ENCODE data around the gene ZFP36.

Gene ZFP36

GRCh38 chr19:39424934-39425333 is 18.3 kb downstream of the ZFP36 start:
- Histone ChIP-seq H3K27ac (no peak overlapping the region), H3K9me3 (no peaks in the 10 kb centered on the region), H3K36me3 (no peaks in the 10 kb centered on the region), H3K4me3 (ENCODE audit: low read depth in 1 of 2, low read length in 1 of 2) (no peak overlapping the region), H3K4me1 (ENCODE audit: control insufficient read depth in 1 of 2, insufficient read depth in 1 of 2, low read depth in 1 of 2, low read length in 1 of 2) (no peaks in the 10 kb centered on the region), H3K27me3 (peaks cover 14% of the 10 kb centered on the region)
- TF ChIP-seq CTCF (IDR thresholded peaks at IDR 0.05) = no peak

- H3K9me3 ChIP-seq = no peaks in the 10 kb centered on the region
- peaks cover 14% of the 10 kb centered on the region for H3K27me3 ChIP-seq
- TF ChIP-seq CTCF (IDR thresholded peaks at IDR 0.05) = no peak
- H3K4me1 ChIP-seq (ENCODE audit: control insufficient read depth in 1 of 2, insufficient read depth in 1 of 2, low read depth in 1 of 2, low read length in 1 of 2) = peaks cover 0 to 6% of the 10 kb centered on the region in 2 experiments
- H3K36me3 ChIP-seq = no peaks in the 10 kb centered on the region
- no peak overlapping the region for H3K27ac ChIP-seq
- H3K4me3 ChIP-seq (ENCODE audit: low read depth in 1 of 2, low read length in 1 of 2) = no peak overlapping the region
Measured at GRCh38 chr19:39425744-39426143, 19.1 kb downstream of the ZFP36 start.

- Histone ChIP-seq H3K4me3 (ENCODE audit: low read depth in 1 of 2, low read length in 1 of 2) (no peak overlapping the region), H3K4me1 (ENCODE audit: control insufficient read depth in 1 of 2, insufficient read depth in 1 of 2, low read depth in 1 of 2, low read length in 1 of 2) (peaks cover 0 to 10% of the 10 kb centered on the region in 2 experiments), H3K36me3 (no peaks in the 10 kb centered on the region), H3K27ac (no peak overlapping the region), H3K27me3 (peaks cover 14% of the 10 kb centered on the region), H3K9me3 (no peaks in the 10 kb centered on the region)
- TF ChIP-seq CTCF (IDR thresholded peaks at IDR 0.05) = no peak
Measured at GRCh38 chr19:39426170-39426569, 19.5 kb downstream of the ZFP36 start.

GRCh38 chr19:39427707-39428106 is 21.1 kb downstream of the ZFP36 start:
- Histone ChIP-seq H3K4me1 (ENCODE audit: control insufficient read depth in 1 of 2, insufficient read depth in 1 of 2, low read depth in 1 of 2, low read length in 1 of 2) (peaks cover 0 to 12% of the 10 kb centered on the region in 2 experiments), H3K27me3 (peaks cover 14% of the 10 kb centered on the region), H3K27ac (no peak overlapping the region), H3K36me3 (peaks cover 5% of the 10 kb centered on the region), H3K9me3 (no peaks in the 10 kb centered on the region), H3K4me3 (ENCODE audit: low read depth in 1 of 2, low read length in 1 of 2) (no peak overlapping the region)
- TF ChIP-seq CTCF (IDR thresholded peaks at IDR 0.05) = no peak

GRCh38 chr19:39428283-39429112 is 21.9 kb downstream of the ZFP36 start:
- Histone ChIP-seq H3K4me1 (ENCODE audit: control insufficient read depth in 1 of 2, insufficient read depth in 1 of 2, low read depth in 1 of 2, low read length in 1 of 2) (peaks cover 0 to 12% of the 10 kb centered on the region in 2 experiments), H3K9me3 (no peaks in the 10 kb centered on the region), H3K27me3 (peaks cover 14% of the 10 kb centered on the region), H3K36me3 (peaks cover 13% of the 10 kb centered on the region), H3K4me3 (ENCODE audit: low read depth in 1 of 2, low read length in 1 of 2) (no peak overlapping the region), H3K27ac (no peak overlapping the region)
- TF ChIP-seq CTCF (IDR thresholded peaks at IDR 0.05) = no peak

Measured in neutrophil (primary cell).